Trophoblast cell (in vitro differentiated cells and primary cell): Measurements from ENCODE around the gene LYRM2.
A peak's percentile ranks its signal among the peaks of the same experiment; 100 is the strongest.
"Not testable (repeated sequence)": the region's sequence is repeated elsewhere in the genome, so short reads cannot be mapped to it uniquely, and the experiment has no call there.

Experiments
- DNase-seq, 2 donors: peaks; one replicate each; pipeline ENCODE4 v3.0.0-alpha.2; 2016
- H2AFZ ChIP-seq: 2 replicates; pipeline ENCODE4 v1.6.1; 2013; ENCODE audit warnings: low read length, moderate library complexity, mild to moderate bottlenecking; ENCODE audit not compliant: insufficient read depth, poor library complexity
- H2AK5ac ChIP-seq: 2 replicates; pipeline ENCODE4 v1.6.1; 2013; ENCODE audit warnings: mild to moderate bottlenecking, low read length
- H2BK120ac ChIP-seq: 2 replicates; pipeline ENCODE4 v1.6.1; 2013; ENCODE audit warnings: low read length, mild to moderate bottlenecking, moderate library complexity; ENCODE audit not compliant: insufficient read depth, poor library complexity
- H2BK12ac ChIP-seq: 2 replicates; pipeline ENCODE4 v1.6.1; 2013; ENCODE audit warnings: mild to moderate bottlenecking, low read length, moderate library complexity
- H2BK5ac ChIP-seq: 2 replicates; pipeline ENCODE4 v1.6.1; 2013; ENCODE audit warnings: low read length, low read depth, moderate library complexity, mild to moderate bottlenecking; ENCODE audit not compliant: poor library complexity
- H3K14ac ChIP-seq: 2 replicates; pipeline ENCODE4 v1.6.1; 2013; ENCODE audit warnings: mild to moderate bottlenecking, low read length
- H3K18ac ChIP-seq: 2 replicates; pipeline ENCODE4 v1.6.1; 2013; ENCODE audit warnings: mild to moderate bottlenecking, low read length
- H3K23ac ChIP-seq: 2 replicates; pipeline ENCODE4 v1.6.1; 2013; ENCODE audit warnings: low read length
- H3K27ac ChIP-seq: 2 replicates; pipeline ENCODE4 v1.5.1; 2013; ENCODE audit warnings: low read depth, mild to moderate bottlenecking, inconsistent platforms, low read length, moderate library complexity
- H3K27me3 ChIP-seq: 2 replicates; pipeline ENCODE4 v1.6.1; 2013; ENCODE audit warnings: inconsistent platforms, mild to moderate bottlenecking, low read length, moderate library complexity; ENCODE audit not compliant: insufficient read depth
- H3K36me3 ChIP-seq, 2 experiments: 1 replicate in 1 of 2; 2 replicates in 1 of 2; pipeline ENCODE4 v1.6.1; 2013; ENCODE audit warnings: low read length in 2 of 2, mild to moderate bottlenecking in 2 of 2, moderate library complexity in 1 of 2; ENCODE audit not compliant: insufficient read depth in 2 of 2, control insufficient read depth in 1 of 2
- H3K4ac ChIP-seq: 2 replicates; pipeline ENCODE4 v1.6.1; 2013; ENCODE audit warnings: low read depth, mild to moderate bottlenecking, low read length, moderate library complexity
- H3K4me1 ChIP-seq, 2 experiments: 1 replicate in 1 of 2; 2 replicates in 1 of 2; pipeline ENCODE4 v1.6.1; 2013; ENCODE audit warnings: low read length in 2 of 2, mild to moderate bottlenecking in 2 of 2, moderate library complexity in 1 of 2; ENCODE audit not compliant: insufficient read depth in 2 of 2, control insufficient read depth in 1 of 2
- H3K4me2 ChIP-seq: 2 replicates; pipeline ENCODE4 v1.6.1; 2013; ENCODE audit warnings: inconsistent platforms, mild to moderate bottlenecking, low read length, moderate library complexity
- H3K4me3 ChIP-seq: 2 replicates; pipeline ENCODE4 v1.5.1; 2013; ENCODE audit warnings: mild to moderate bottlenecking, low read depth, low read length, inconsistent platforms
- H3K79me1 ChIP-seq: one replicate; pipeline ENCODE4 v1.6.1; 2013; ENCODE audit warnings: low read length
- H3K79me2 ChIP-seq: 2 replicates; pipeline ENCODE4 v1.6.1; 2013; ENCODE audit warnings: low read length, mild to moderate bottlenecking; ENCODE audit not compliant: control insufficient read depth, insufficient read depth, poor library complexity
- H3K9ac ChIP-seq: 2 replicates; pipeline ENCODE4 v1.6.1; 2013; ENCODE audit warnings: mild to moderate bottlenecking, low read length
- H3K9me3 ChIP-seq: 2 replicates; pipeline ENCODE4 v1.6.1; 2013; ENCODE audit warnings: low read depth, mild to moderate bottlenecking, control low read depth, inconsistent platforms, low read length; ENCODE audit not compliant: insufficient read depth
- H4K12ac ChIP-seq: 2 replicates; pipeline ENCODE4 v1.6.1; 2013; ENCODE audit warnings: low read depth, mild to moderate bottlenecking, low read length, moderate library complexity
- H4K8ac ChIP-seq: 2 replicates; pipeline ENCODE4 v1.6.1; 2013; ENCODE audit warnings: low read depth, mild to moderate bottlenecking, low read length, moderate library complexity
- H4K91ac ChIP-seq: one replicate; pipeline ENCODE4 v1.6.1; 2013; ENCODE audit warnings: low read depth, mild to moderate bottlenecking, low read length, moderate library complexity
- WGBS: extraction: QIAGEN DNeasy Blood & Tissue Kit; methylation state at CpG from one replicate; pipeline ENCODE4 v1.1.7; 2013; ENCODE audit warnings: missing lambda C conversion rate; ENCODE audit not compliant: insufficient read length, insufficient coverage; ENCODE audit errors: extremely low coverage; 5-methylcytosine and 5-hydroxymethylcytosine counted together

LYRM2 gene

GRCh38 chr6:89640804-89641203 lies 2.3 kb upstream of the LYRM2 start:
- no peak overlapping the region for H2AFZ ChIP-seq
- H3K18ac ChIP-seq, result no peak overlapping the region
- no peak overlapping the region for H3K4me2 ChIP-seq
- H4K12ac ChIP-seq, result no peak overlapping the region
- no CpG with 5 or more reads among the region's 4 CpGs for WGBS
- no peaks in the 10 kb centered on the region for H3K79me2 ChIP-seq
- no peak overlapping the region for H3K4me3 ChIP-seq
- H2BK5ac ChIP-seq, result no peak overlapping the region
- H3K79me1 ChIP-seq, result peaks cover 7% of the 10 kb centered on the region
- H4K91ac ChIP-seq, result no peak overlapping the region
- no peak overlapping the region for H3K27ac ChIP-seq
- no peak overlapping the region for H2BK120ac ChIP-seq
- H2AK5ac ChIP-seq, result no peak overlapping the region
- peaks cover 4 to 12% of the 10 kb centered on the region in 2 experiments for H3K36me3 ChIP-seq
- no peak overlapping the region for H3K4ac ChIP-seq
- H3K9me3 ChIP-seq, result no peaks in the 10 kb centered on the region
- no peaks in the 10 kb centered on the region for H3K27me3 ChIP-seq
- H4K8ac ChIP-seq, result no peak overlapping the region
- peak; percentile 78 to 91 for DNase-seq
- no peak overlapping the region for H3K14ac ChIP-seq
- H3K23ac ChIP-seq, result no peak overlapping the region
- H2BK12ac ChIP-seq, result no peak overlapping the region
- no peaks in the 10 kb centered on the region for H3K4me1 ChIP-seq
- no peak overlapping the region for H3K9ac ChIP-seq

- Histone ChIP-seq H3K9me3 (no peaks in the 10 kb centered on the region), H3K23ac (no peak overlapping the region), H2BK5ac (no peak overlapping the region), H2BK120ac (no peak overlapping the region), H2AFZ (no peak overlapping the region), H3K14ac (no peak overlapping the region), H4K12ac (no peak overlapping the region), H3K4me1 (no peaks in the 10 kb centered on the region), H2BK12ac (no peak overlapping the region), H3K9ac (peak overlapping the region; percentile 78), H3K79me1 (peaks cover 7% of the 10 kb centered on the region), H4K8ac (peak overlapping the region; percentile 63), H2AK5ac (no peak overlapping the region), H3K4me3 (peak overlapping the region; percentile 91), H3K4ac (peak overlapping the region; percentile 17), H3K27ac (no peak overlapping the region), H3K27me3 (no peaks in the 10 kb centered on the region), H3K79me2 (no peaks in the 10 kb centered on the region), H3K18ac (no peak overlapping the region), H3K4me2 (peak overlapping the region; percentile 62), H3K36me3 (peaks cover 0 to 2% of the 10 kb centered on the region in 2 experiments), H4K91ac (no peak overlapping the region)
- no peak for DNase-seq
- no CpG with 5 or more reads among the region's 7 CpGs for WGBS
Measured at GRCh38 chr6:89637960-89638319, 607 bp downstream of the LYRM2 start.

GRCh38 chr6:89636412-89636811 lies 2.1 kb downstream of the LYRM2 start:
- H3K9me3 ChIP-seq, H2AFZ ChIP-seq, H2BK12ac ChIP-seq, H3K27me3 ChIP-seq, DNase-seq, H3K79me2 ChIP-seq, H3K4me1 ChIP-seq, H3K4me3 ChIP-seq, H4K12ac ChIP-seq, H4K91ac ChIP-seq, H3K36me3 ChIP-seq, H3K18ac ChIP-seq, H3K4me2 ChIP-seq, H4K8ac ChIP-seq, H3K23ac ChIP-seq, H3K79me1 ChIP-seq, H3K14ac ChIP-seq, H2BK5ac ChIP-seq, H3K27ac ChIP-seq, H3K4ac ChIP-seq, H3K9ac ChIP-seq, H2BK120ac ChIP-seq, H2AK5ac ChIP-seq: not testable (repeated sequence)
- WGBS, result no CpG with 5 or more reads among the region's 3 CpGs

- no peak overlapping the region for H4K8ac ChIP-seq
- no peak overlapping the region for H3K4me2 ChIP-seq
- H3K4ac ChIP-seq, result no peak overlapping the region
- no peak overlapping the region for H2AFZ ChIP-seq
- no peak overlapping the region for H4K91ac ChIP-seq
- no peaks in the 10 kb centered on the region for H3K4me1 ChIP-seq
- H3K9me3 ChIP-seq, result peaks cover 2% of the 10 kb centered on the region
- peaks cover 16 to 40% of the 10 kb centered on the region in 2 experiments for H3K36me3 ChIP-seq
- no peak overlapping the region for H3K14ac ChIP-seq
- H3K27me3 ChIP-seq, result no peaks in the 10 kb centered on the region
- H2BK120ac ChIP-seq, result no peak overlapping the region
- H2BK12ac ChIP-seq, result no peak overlapping the region
- no peak overlapping the region for H3K23ac ChIP-seq
- no peaks in the 10 kb centered on the region for H3K79me2 ChIP-seq
- no peak overlapping the region for H3K9ac ChIP-seq
- no peaks in the 10 kb centered on the region for H3K79me1 ChIP-seq
- H4K12ac ChIP-seq, result no peak overlapping the region
- DNase-seq, result no peak
- H3K4me3 ChIP-seq, result no peak overlapping the region
- H3K18ac ChIP-seq, result no peak overlapping the region
- no CpG with 5 or more reads among the region's 9 CpGs for WGBS
- H3K27ac ChIP-seq, result no peak overlapping the region
- no peak overlapping the region for H2BK5ac ChIP-seq
- no peak overlapping the region for H2AK5ac ChIP-seq
Measured at GRCh38 chr6:89630488-89630887, 8.1 kb downstream of the LYRM2 start.
